OCI-LY7 (cell line): ENCODE measurements around the gene MAMLD1. TPM values are rescaled to one million over a fixed set of nuclear protein-coding genes. Genes with fewer than 3 reads are reported as not detected.

Experiments used
- BruUV-seq: library from RNA; stranded (reverse); fragments of 400-500 nt; replicated peaks from 2 replicates; lab custom pipeline; 2021; lab: Mats Ljungman, UMichigan
- CTCF ChIA-PET: fragments of 300-600 bp; sonication (Branson Sonifier 250); formaldehyde crosslinking; loops from one replicate; lab custom pipeline; 2022; ENCODE audit warnings: antibody characterized with exemption; ENCODE audit not compliant: unreplicated experiment; lab: Charles Lee
- POLR2A ChIA-PET: fragments of 300-600 bp; sonication (Branson Sonifier 250); formaldehyde crosslinking; loops from one replicate; lab custom pipeline; 2022; ENCODE audit warnings: antibody characterized with exemption; lab: Charles Lee
- DNase-seq: peaks from one replicate; pipeline ENCODE4 v3.0.0-alpha.2; 2015; ENCODE audit warnings: low spot score
- H2AFZ ChIP-seq: fragments of 200-600 bp; sonication (generic), shearing (Covaris generic); 2 replicates; pipeline ENCODE4 v1.6.1; 2014; ENCODE audit warnings: mild to moderate bottlenecking, antibody characterized with exemption, low read length, moderate library complexity
- H3K27ac ChIP-seq: fragments of 200-600 bp; sonication (generic); 2 replicates; pipeline ENCODE4 v1.5.1; 2014; ENCODE audit warnings: mixed run types, low read depth, mild to moderate bottlenecking, moderate library complexity, low read length, inconsistent platforms; ENCODE audit not compliant: poor library complexity, severe bottlenecking
- H3K36me3 ChIP-seq: fragments of 200-600 bp; sonication (generic); 2 replicates; pipeline ENCODE4 v1.6.1; 2014; ENCODE audit warnings: mild to moderate bottlenecking, antibody characterized with exemption, low read length, moderate library complexity, mixed read lengths; ENCODE audit not compliant: insufficient read depth
- H3K4me1 ChIP-seq: fragments of 200-600 bp; sonication (generic); 2 replicates; pipeline ENCODE4 v1.5.1; 2014; ENCODE audit warnings: mild to moderate bottlenecking, low read length; ENCODE audit not compliant: insufficient read depth, poor library complexity, severe bottlenecking
- H3K4me2 ChIP-seq: fragments of 200-600 bp; sonication (generic); 2 replicates; pipeline ENCODE4 v1.6.1; 2014; ENCODE audit warnings: mild to moderate bottlenecking, low read length
- H3K4me3 ChIP-seq: fragments of 200-600 bp; sonication (generic); 2 replicates; pipeline ENCODE4 v1.5.1; 2014; ENCODE audit warnings: mild to moderate bottlenecking, low read depth, low read length; ENCODE audit not compliant: poor library complexity, severe bottlenecking
- H3K79me2 ChIP-seq: fragments of 200-600 bp; sonication (generic); 2 replicates; pipeline ENCODE4 v1.6.1; 2016; ENCODE audit warnings: low read depth, mild to moderate bottlenecking, low read length, moderate library complexity, mixed read lengths; ENCODE audit not compliant: insufficient read depth
- H3K9me2 ChIP-seq: fragments of 200-600 bp; sonication (generic); 2 replicates; pipeline ENCODE4 v1.6.1; 2016; ENCODE audit warnings: mild to moderate bottlenecking, low read length, mixed read lengths; ENCODE audit not compliant: insufficient read depth
- H3K9me3 ChIP-seq: fragments of 200-600 bp; sonication (generic); 2 replicates; pipeline ENCODE4 v1.6.1; 2014; ENCODE audit warnings: mild to moderate bottlenecking, mixed run types, low read length, mixed read lengths
- H4K20me1 ChIP-seq: fragments of 200-600 bp; sonication (generic); 2 replicates; pipeline ENCODE4 v1.6.1; 2014; ENCODE audit warnings: mild to moderate bottlenecking, antibody characterized with exemption, low read length, moderate library complexity, mixed read lengths; ENCODE audit not compliant: insufficient read depth
- CTCF ChIP-seq: fragments of 200-600 bp; sonication (generic); conservative IDR thresholded peaks from 2 replicates; pipeline ENCODE4 v1.5.1; 2014; ENCODE audit warnings: mild to moderate bottlenecking, antibody characterized with exemption, low read length, moderate library complexity, mixed read lengths
- EZH2phosphoT487 ChIP-seq: fragments of 200-600 bp; sonication (generic); IDR thresholded peaks from 2 replicates; pipeline ENCODE4 v1.6.1; 2018; ENCODE audit warnings: low read depth, borderline replicate concordance, mild to moderate bottlenecking, mixed run types, antibody characterized with exemption, low read length, moderate library complexity, mixed read lengths
- intact Hi-C: fragments of 100-400 bp; cut with micrococcal nuclease; formaldehyde crosslinking; loops from one replicate; pipeline ENCODE4 v1.10.0; 2022; ENCODE audit not compliant: unreplicated experiment
- total RNA-seq, 2 experiments: library from RNA; depleted of rRNA in 1 of 2; stranded (reverse); fragments of >200 nt in 1 of 2; shearing (Covaris generic) in 1 of 2; gene quantifications; 2 replicates each; pipeline ENCODE4 v1.2.3, GENCODE V29; 2014 to 2022

MAMLD1 gene
- total RNA-seq, 2 experiments from 2014 or later = not detected

- intact Hi-C loops = no loop called here
- Histone ChIP-seq H3K79me2 (no peaks in the 10 kb centered on the region), H3K9me3 (no peaks in the 10 kb centered on the region), H3K4me3 (no peak overlapping the region), H2AFZ (no peak overlapping the region), H3K4me2 (no peak overlapping the region), H3K27ac (no peak overlapping the region), H4K20me1 (no peaks in the 10 kb centered on the region), H3K36me3 (no peaks in the 10 kb centered on the region), H3K4me1 (no peaks in the 10 kb centered on the region), H3K9me2 (no peaks in the 10 kb centered on the region)
- no TSS peak for BruUV-seq
- CTCF ChIA-PET = no interaction called here
- POLR2A ChIA-PET = no interaction called here
- DNase-seq = no peak
- TF ChIP-seq CTCF (no peak), EZH2phosphoT487 (no peak)
These were observed 7.6 kb downstream of the MAMLD1 start for GRCh38 chrX:150370589-150371312.

GRCh38 chrX:150371877-150372276, 8.8 kb downstream of the MAMLD1 start:
- Histone ChIP-seq H4K20me1 (no peaks in the 10 kb centered on the region), H3K4me2 (no peak overlapping the region), H3K9me3 (no peaks in the 10 kb centered on the region), H3K4me3 (no peak overlapping the region), H3K27ac (no peak overlapping the region), H3K4me1 (no peaks in the 10 kb centered on the region), H3K79me2 (no peaks in the 10 kb centered on the region), H3K36me3 (no peaks in the 10 kb centered on the region), H3K9me2 (no peaks in the 10 kb centered on the region), H2AFZ (no peak overlapping the region)
- no peak for DNase-seq
- POLR2A ChIA-PET = no interaction called here
- TF ChIP-seq CTCF (no peak), EZH2phosphoT487 (no peak)
- CTCF ChIA-PET = no interaction called here
- intact Hi-C loops = no loop called here
- BruUV-seq = no TSS peak

- H3K4me1 ChIP-seq = no peaks in the 10 kb centered on the region
- no peak overlapping the region for H3K27ac ChIP-seq
- H3K36me3 ChIP-seq = no peaks in the 10 kb centered on the region
- CTCF ChIA-PET = no interaction called here
- no peaks in the 10 kb centered on the region for H4K20me1 ChIP-seq
- intact Hi-C loops = no loop called here
- no TSS peak for BruUV-seq
- H3K79me2 ChIP-seq = no peaks in the 10 kb centered on the region
- DNase-seq = no peak
- no peak overlapping the region for H3K4me2 ChIP-seq
- no peaks in the 10 kb centered on the region for H3K9me2 ChIP-seq
- POLR2A ChIA-PET = no interaction called here
- H3K9me3 ChIP-seq = no peaks in the 10 kb centered on the region
- H2AFZ ChIP-seq = no peak overlapping the region
- TF ChIP-seq EZH2phosphoT487 (no peak), CTCF (no peak)
- no peak overlapping the region for H3K4me3 ChIP-seq
These were observed 9.2 kb downstream of the MAMLD1 start for GRCh38 chrX:150372280-150372679.
